PC-9 (cell line): Measurements from ENCODE around the gene KNCN. TPM values are rescaled to one million over a fixed set of nuclear protein-coding genes. Genes with fewer than 3 reads are reported as not detected.

Source experiments
- BruUV-seq: library from RNA; stranded (reverse); fragments of 400-500 nt; replicated peaks from 2 replicates; lab custom pipeline; 2021; lab: Mats Ljungman, UMichigan
- CTCF ChIA-PET: fragments of 300-600 bp; sonication (Branson Sonifier 250); formaldehyde crosslinking; loops from one replicate; lab custom pipeline; 2022; ENCODE audit warnings: antibody characterized with exemption; lab: Charles Lee
- POLR2A ChIA-PET: fragments of 300-600 bp; sonication (Branson Sonifier 250); formaldehyde crosslinking; loops from one replicate; lab custom pipeline; 2022; ENCODE audit warnings: antibody characterized with exemption; ENCODE audit not compliant: unreplicated experiment; lab: Charles Lee
- DNase-seq, 2 experiments: peaks; one replicate each; pipeline versions ENCODE4 v3.0.0 to v3.0.0-alpha.2; 2015 to 2022; ENCODE audit warnings: mixed read lengths in 1 of 2
- H2AFZ ChIP-seq: fragments of 200-600 bp; sonication (generic); 2 replicates; pipeline ENCODE4 v1.8.1; 2017; ENCODE audit warnings: antibody characterized with exemption
- H3F3A ChIP-seq: fragments of 200-600 bp; sonication (generic); 2 replicates; pipeline ENCODE4 v1.8.1; 2017; ENCODE audit warnings: antibody characterized with exemption, mild to moderate bottlenecking, low read depth; ENCODE audit not compliant: insufficient read depth
- H3K27ac ChIP-seq: fragments of 200-600 bp; sonication (generic); 2 replicates; pipeline ENCODE4 v1.6.1; 2016; ENCODE audit warnings: mixed run types
- H3K27me3 ChIP-seq: fragments of 200-600 bp; sonication (generic); 2 replicates; pipeline ENCODE4 v1.6.1; 2016; ENCODE audit warnings: low read depth, mixed run types; ENCODE audit not compliant: insufficient read depth
- H3K36me3 ChIP-seq: fragments of 200-600 bp; sonication (generic); 2 replicates; pipeline ENCODE4 v1.6.1; 2016; ENCODE audit warnings: low read depth, mixed run types
- H3K4me1 ChIP-seq: fragments of 200-600 bp; sonication (generic); replicated peaks from 2 replicates; pipeline ENCODE4 v1.6.1; 2016; ENCODE audit warnings: mixed run types; ENCODE audit not compliant: insufficient read depth
- H3K4me2 ChIP-seq: fragments of 200-600 bp; sonication (generic); 2 replicates; pipeline ENCODE4 v1.6.1; 2017; ENCODE audit warnings: mixed run types
- H3K4me3 ChIP-seq: fragments of 200-600 bp; sonication (generic); 2 replicates; pipeline ENCODE4 v1.6.1; 2016; ENCODE audit warnings: mixed run types
- H3K79me2 ChIP-seq: fragments of 200-600 bp; sonication (generic); 2 replicates; pipeline ENCODE4 v1.6.1; 2017; ENCODE audit warnings: low read depth, mixed run types
- H3K9me2 ChIP-seq: fragments of 200-600 bp; sonication (generic); 2 replicates; pipeline ENCODE4 v1.8.1; 2017; ENCODE audit warnings: mild to moderate bottlenecking; ENCODE audit not compliant: insufficient read depth
- H3K9me3 ChIP-seq: fragments of 200-600 bp; sonication (generic); 2 replicates; pipeline ENCODE4 v1.8.1; 2016; ENCODE audit warnings: low read depth; ENCODE audit not compliant: insufficient read depth
- H4K20me1 ChIP-seq: fragments of 200-600 bp; sonication (generic); 2 replicates; pipeline ENCODE4 v1.8.1; 2017; ENCODE audit not compliant: insufficient read depth
- CTCF ChIP-seq: fragments of 200-600 bp; sonication (generic); conservative IDR thresholded peaks from 2 replicates; pipeline ENCODE4 v1.6.1; 2017; ENCODE audit warnings: mixed run types, antibody characterized with exemption, mild to moderate bottlenecking, moderate library complexity
- EZH2 ChIP-seq: fragments of 200-600 bp; sonication (generic); IDR thresholded peaks from 2 replicates; pipeline ENCODE4 v1.8.0; 2017; ENCODE audit warnings: antibody characterized with exemption, low read depth
- intact Hi-C: fragments of 100-400 bp; cut with micrococcal nuclease; formaldehyde crosslinking; loops from one replicate; pipeline ENCODE4 v1.10.0; 2022; ENCODE audit not compliant: unreplicated experiment
- total RNA-seq: library from RNA; stranded (reverse); gene quantifications from 2 replicates; pipeline ENCODE4 v1.2.3, GENCODE V29; 2021

The KNCN gene
- total RNA-seq, 1 experiment from 2014 or later = not detected

GRCh38 chr1:46497665-46498064 lies 53.8 kb downstream of the KNCN start:
- Histone ChIP-seq H3K9me3 (no peaks in the 10 kb centered on the region), H3F3A (no peaks in the 10 kb centered on the region), H3K36me3 (no peaks in the 10 kb centered on the region), H4K20me1 (no peaks in the 10 kb centered on the region), H3K4me2 (no peak overlapping the region), H3K9me2 (no peaks in the 10 kb centered on the region), H3K79me2 (no peaks in the 10 kb centered on the region), H3K27me3 (peaks cover 8% of the 10 kb centered on the region), H3K4me3 (no peak overlapping the region), H2AFZ (no peak overlapping the region), H3K4me1 (no peaks in the 10 kb centered on the region), H3K27ac (no peak overlapping the region)
- no peak for DNase-seq
- POLR2A ChIA-PET = no interaction called here
- BruUV-seq = no TSS peak
- CTCF ChIA-PET = interaction anchor here (0.6 kb wide), 1 partner anchor 38 kb away, joined by 3 read pairs; a partner anchor contains a TSS
- no peak for TF ChIP-seq EZH2
- no peak for TF ChIP-seq CTCF
- intact Hi-C loops = no loop called here

- intact Hi-C loops = no loop called here
- Histone ChIP-seq H2AFZ (no peak overlapping the region), H3K79me2 (no peaks in the 10 kb centered on the region), H3K27me3 (peaks cover 11% of the 10 kb centered on the region), H3K4me3 (no peak overlapping the region), H3K4me1 (no peaks in the 10 kb centered on the region), H3K4me2 (no peak overlapping the region), H3K27ac (no peak overlapping the region), H3F3A (no peaks in the 10 kb centered on the region), H3K36me3 (no peaks in the 10 kb centered on the region), H4K20me1 (no peaks in the 10 kb centered on the region), H3K9me3 (no peaks in the 10 kb centered on the region), H3K9me2 (no peaks in the 10 kb centered on the region)
- no TSS peak for BruUV-seq
- no peak for TF ChIP-seq EZH2
- TF ChIP-seq CTCF = no peak
- POLR2A ChIA-PET = no interaction called here
- DNase-seq = no peak
- CTCF ChIA-PET = interaction anchor here (0.6 kb wide), 1 partner anchor 38 kb away, joined by 3 read pairs; a partner anchor contains a TSS
These were observed 54.4 kb downstream of the KNCN start for GRCh38 chr1:46497020-46497419.

- Histone ChIP-seq H3K4me2 (no peak overlapping the region), H3K9me3 (no peaks in the 10 kb centered on the region), H4K20me1 (no peaks in the 10 kb centered on the region), H3F3A (no peaks in the 10 kb centered on the region), H3K4me3 (no peak overlapping the region), H3K4me1 (no peaks in the 10 kb centered on the region), H2AFZ (no peak overlapping the region), H3K27ac (no peak overlapping the region), H3K27me3 (peaks cover 11% of the 10 kb centered on the region), H3K36me3 (no peaks in the 10 kb centered on the region), H3K79me2 (no peaks in the 10 kb centered on the region), H3K9me2 (no peaks in the 10 kb centered on the region)
- POLR2A ChIA-PET = no interaction called here
- no peak for TF ChIP-seq EZH2
- CTCF ChIA-PET = no interaction called here
- intact Hi-C loops = no loop called here
- no peak for DNase-seq
- BruUV-seq = no TSS peak
These were observed 54.9 kb downstream of the KNCN start for GRCh38 chr1:46496505-46496904.

- no TSS peak for BruUV-seq
- TF ChIP-seq CTCF (no peak), EZH2 (no peak)
These were observed 55.7 kb downstream of the KNCN start for GRCh38 chr1:46495778-46496177.

More at GRCh38 chr1:46495778-46496177, 55.7 kb downstream of the KNCN start:
- intact Hi-C loops = no loop called here
- Histone ChIP-seq H3K4me3 (no peak overlapping the region), H3K36me3 (no peaks in the 10 kb centered on the region), H3K27ac (no peak overlapping the region), H3K9me3 (no peaks in the 10 kb centered on the region), H3K79me2 (no peaks in the 10 kb centered on the region), H4K20me1 (no peaks in the 10 kb centered on the region), H3K4me2 (no peak overlapping the region), H3K27me3 (peaks cover 18% of the 10 kb centered on the region), H3K4me1 (no peaks in the 10 kb centered on the region), H3K9me2 (no peaks in the 10 kb centered on the region), H3F3A (no peaks in the 10 kb centered on the region), H2AFZ (no peak overlapping the region)
- no peak for DNase-seq
- POLR2A ChIA-PET = no interaction called here
- CTCF ChIA-PET = no interaction called here
